Measurements from ENCODE around the gene IGF1R. TPM values are rescaled to one million over a fixed set of nuclear protein-coding genes. Genes with fewer than 3 reads are reported as not detected.
A peak's percentile ranks its signal among the peaks of the same experiment; 100 is the strongest.

IGF1R gene
- total RNA-seq, 3 donors from 2014 or later: 34.7 to 65.2 (median 47.7) TPM

- Histone ChIP-seq H3K4me1 (ENCODE audit: low read depth) (no peaks in the 10 kb centered on the region), H3K9me3 (no peaks in the 10 kb centered on the region)
Measured at GRCh38 chr15:98868564-98868963, 220.2 kb downstream of the IGF1R start.

GRCh38 chr15:98870788-98871187, 222.4 kb downstream of the IGF1R start:
- ATAC-seq (no peak), DNase-seq (no peak)
- no peak overlapping the region for H3K4me3 ChIP-seq
- TF ChIP-seq CTCF (IDR thresholded peaks at IDR 0.05): no peak
- intact Hi-C loops (cut with DNase I, micrococcal nuclease): no loop called here
- H3K9me3 ChIP-seq: no peaks in the 10 kb centered on the region
- H3K36me3 ChIP-seq (ENCODE audit: low read depth): no peaks in the 10 kb centered on the region
- no peaks in the 10 kb centered on the region for H3K4me1 ChIP-seq (ENCODE audit: low read depth)

More at GRCh38 chr15:98868564-98868963, 220.2 kb downstream of the IGF1R start:
- no peak for ATAC-seq
- TF ChIP-seq CTCF (IDR thresholded peaks at IDR 0.05): no peak
- Histone ChIP-seq H3K36me3 (ENCODE audit: low read depth) (no peaks in the 10 kb centered on the region), H3K4me3 (no peak overlapping the region)
- no peak for DNase-seq
- intact Hi-C loops (cut with DNase I, micrococcal nuclease): no loop called here

GRCh38 chr15:98872774-98873173, 224.4 kb downstream of the IGF1R start:
- H3K4me1 ChIP-seq (ENCODE audit: low read depth): no peaks in the 10 kb centered on the region
- H3K36me3 ChIP-seq (ENCODE audit: low read depth): no peaks in the 10 kb centered on the region
- intact Hi-C loops (cut with DNase I, micrococcal nuclease): no loop called here
- no peak for TF ChIP-seq CTCF (IDR thresholded peaks at IDR 0.05)
- ATAC-seq (no peak), DNase-seq (no peak)
- no peak overlapping the region for H3K4me3 ChIP-seq
- no peaks in the 10 kb centered on the region for H3K9me3 ChIP-seq

- Histone ChIP-seq H3K4me3 (no peak overlapping the region), H3K4me1 (ENCODE audit: low read depth) (no peaks in the 10 kb centered on the region), H3K36me3 (ENCODE audit: low read depth) (no peaks in the 10 kb centered on the region)
Measured at GRCh38 chr15:98873441-98874218, 225.3 kb downstream of the IGF1R start.

GRCh38 chr15:98874370-98874769, 226.0 kb downstream of the IGF1R start:
- TF ChIP-seq CTCF (IDR thresholded peaks at IDR 0.05): no peak
- ATAC-seq: no peak
- no peaks in the 10 kb centered on the region for H3K36me3 ChIP-seq (ENCODE audit: low read depth)
- no peak for DNase-seq
- H3K4me1 ChIP-seq (ENCODE audit: low read depth): no peaks in the 10 kb centered on the region
- H3K4me3 ChIP-seq: no peak overlapping the region
- intact Hi-C loops (cut with DNase I, micrococcal nuclease): no loop called here
- H3K9me3 ChIP-seq: no peaks in the 10 kb centered on the region

More at GRCh38 chr15:98873441-98874218, 225.3 kb downstream of the IGF1R start:
- DNase-seq (no peak), ATAC-seq (peak; percentile 27)
- no peaks in the 10 kb centered on the region for H3K9me3 ChIP-seq
- intact Hi-C loops (cut with DNase I, micrococcal nuclease): no loop called here
- no peak for TF ChIP-seq CTCF (IDR thresholded peaks at IDR 0.05)
